Trophoblast cell (in vitro differentiated cells and primary cell): ENCODE measurements around the gene GAS2L1.

Experiments
- DNase-seq, 2 donors: peaks; one replicate each; pipeline ENCODE4 v3.0.0-alpha.2; 2016
- H2AFZ ChIP-seq: 2 replicates; pipeline ENCODE4 v1.6.1; 2013; ENCODE audit warnings: low read length, moderate library complexity, mild to moderate bottlenecking; ENCODE audit not compliant: insufficient read depth, poor library complexity
- H2AK5ac ChIP-seq: 2 replicates; pipeline ENCODE4 v1.6.1; 2013; ENCODE audit warnings: mild to moderate bottlenecking, low read length
- H2BK120ac ChIP-seq: 2 replicates; pipeline ENCODE4 v1.6.1; 2013; ENCODE audit warnings: low read length, mild to moderate bottlenecking, moderate library complexity; ENCODE audit not compliant: insufficient read depth, poor library complexity
- H2BK12ac ChIP-seq: 2 replicates; pipeline ENCODE4 v1.6.1; 2013; ENCODE audit warnings: mild to moderate bottlenecking, low read length, moderate library complexity
- H2BK5ac ChIP-seq: 2 replicates; pipeline ENCODE4 v1.6.1; 2013; ENCODE audit warnings: low read length, low read depth, moderate library complexity, mild to moderate bottlenecking; ENCODE audit not compliant: poor library complexity
- H3K14ac ChIP-seq: 2 replicates; pipeline ENCODE4 v1.6.1; 2013; ENCODE audit warnings: mild to moderate bottlenecking, low read length
- H3K18ac ChIP-seq: 2 replicates; pipeline ENCODE4 v1.6.1; 2013; ENCODE audit warnings: mild to moderate bottlenecking, low read length
- H3K23ac ChIP-seq: 2 replicates; pipeline ENCODE4 v1.6.1; 2013; ENCODE audit warnings: low read length
- H3K27ac ChIP-seq: 2 replicates; pipeline ENCODE4 v1.5.1; 2013; ENCODE audit warnings: low read depth, mild to moderate bottlenecking, inconsistent platforms, low read length, moderate library complexity
- H3K27me3 ChIP-seq: 2 replicates; pipeline ENCODE4 v1.6.1; 2013; ENCODE audit warnings: inconsistent platforms, mild to moderate bottlenecking, low read length, moderate library complexity; ENCODE audit not compliant: insufficient read depth
- H3K36me3 ChIP-seq, 2 experiments: 1 replicate in 1 of 2; 2 replicates in 1 of 2; pipeline ENCODE4 v1.6.1; 2013; ENCODE audit warnings: low read length in 2 of 2, mild to moderate bottlenecking in 2 of 2, moderate library complexity in 1 of 2; ENCODE audit not compliant: insufficient read depth in 2 of 2, control insufficient read depth in 1 of 2
- H3K4ac ChIP-seq: 2 replicates; pipeline ENCODE4 v1.6.1; 2013; ENCODE audit warnings: low read depth, mild to moderate bottlenecking, low read length, moderate library complexity
- H3K4me1 ChIP-seq, 2 experiments: 1 replicate in 1 of 2; 2 replicates in 1 of 2; pipeline ENCODE4 v1.6.1; 2013; ENCODE audit warnings: low read length in 2 of 2, mild to moderate bottlenecking in 2 of 2, moderate library complexity in 1 of 2; ENCODE audit not compliant: insufficient read depth in 2 of 2, control insufficient read depth in 1 of 2
- H3K4me2 ChIP-seq: 2 replicates; pipeline ENCODE4 v1.6.1; 2013; ENCODE audit warnings: inconsistent platforms, mild to moderate bottlenecking, low read length, moderate library complexity
- H3K4me3 ChIP-seq: 2 replicates; pipeline ENCODE4 v1.5.1; 2013; ENCODE audit warnings: mild to moderate bottlenecking, low read depth, low read length, inconsistent platforms
- H3K79me1 ChIP-seq: one replicate; pipeline ENCODE4 v1.6.1; 2013; ENCODE audit warnings: low read length
- H3K79me2 ChIP-seq: 2 replicates; pipeline ENCODE4 v1.6.1; 2013; ENCODE audit warnings: low read length, mild to moderate bottlenecking; ENCODE audit not compliant: control insufficient read depth, insufficient read depth, poor library complexity
- H3K9ac ChIP-seq: 2 replicates; pipeline ENCODE4 v1.6.1; 2013; ENCODE audit warnings: mild to moderate bottlenecking, low read length
- H3K9me3 ChIP-seq: 2 replicates; pipeline ENCODE4 v1.6.1; 2013; ENCODE audit warnings: low read depth, mild to moderate bottlenecking, control low read depth, inconsistent platforms, low read length; ENCODE audit not compliant: insufficient read depth
- H4K12ac ChIP-seq: 2 replicates; pipeline ENCODE4 v1.6.1; 2013; ENCODE audit warnings: low read depth, mild to moderate bottlenecking, low read length, moderate library complexity
- H4K8ac ChIP-seq: 2 replicates; pipeline ENCODE4 v1.6.1; 2013; ENCODE audit warnings: low read depth, mild to moderate bottlenecking, low read length, moderate library complexity
- H4K91ac ChIP-seq: one replicate; pipeline ENCODE4 v1.6.1; 2013; ENCODE audit warnings: low read depth, mild to moderate bottlenecking, low read length, moderate library complexity
- WGBS: extraction: QIAGEN DNeasy Blood & Tissue Kit; methylation state at CpG from one replicate; pipeline ENCODE4 v1.1.7; 2013; ENCODE audit warnings: missing lambda C conversion rate; ENCODE audit not compliant: insufficient read length, insufficient coverage; ENCODE audit errors: extremely low coverage; 5-methylcytosine and 5-hydroxymethylcytosine counted together

The GAS2L1 gene

DNA sequence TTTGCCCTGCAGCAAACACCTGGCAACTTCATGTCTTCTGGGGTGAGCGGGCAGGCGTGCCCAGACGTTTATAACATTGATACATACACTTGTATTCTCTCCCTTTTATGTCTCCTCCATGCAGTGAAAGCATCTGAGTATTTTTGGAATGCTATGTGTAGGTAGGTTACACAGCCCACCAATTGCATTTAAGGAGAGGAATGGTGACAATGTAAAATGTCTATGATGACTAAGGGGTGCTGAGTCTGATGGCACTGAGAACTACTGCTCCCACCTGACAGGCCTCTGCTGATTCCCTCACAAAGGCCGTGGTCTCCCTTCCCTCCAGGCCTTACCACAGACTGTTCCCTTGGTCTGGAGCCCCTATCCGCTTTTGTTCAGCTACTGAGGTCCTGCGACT lies 31.9 kb downstream of the GAS2L1 start:
- Histone ChIP-seq H3K4ac (no peak overlapping the region), H4K91ac (no peak overlapping the region), H3K36me3 (peaks cover 67 to 74% of the 10 kb centered on the region in 2 experiments), H3K4me1 (peaks cover 30 to 34% of the 10 kb centered on the region in 2 experiments), H3K27me3 (no peaks in the 10 kb centered on the region), H2BK12ac (no peak overlapping the region), H3K4me3 (no peak overlapping the region), H3K9ac (no peak overlapping the region), H3K27ac (no peak overlapping the region), H3K9me3 (no peaks in the 10 kb centered on the region), H3K4me2 (no peak overlapping the region), H2BK5ac (no peak overlapping the region), H3K23ac (no peak overlapping the region), H4K8ac (no peak overlapping the region), H2AFZ (no peak overlapping the region), H3K14ac (no peak overlapping the region), H2BK120ac (no peak overlapping the region), H4K12ac (no peak overlapping the region), H3K18ac (no peak overlapping the region), H3K79me1 (peaks cover 16% of the 10 kb centered on the region), H3K79me2 (no peaks in the 10 kb centered on the region), H2AK5ac (no peak overlapping the region)
- peak; percentile 22 to 75 for DNase-seq
- no CpG with 5 or more reads among the region's 6 CpGs for WGBS

DNA sequence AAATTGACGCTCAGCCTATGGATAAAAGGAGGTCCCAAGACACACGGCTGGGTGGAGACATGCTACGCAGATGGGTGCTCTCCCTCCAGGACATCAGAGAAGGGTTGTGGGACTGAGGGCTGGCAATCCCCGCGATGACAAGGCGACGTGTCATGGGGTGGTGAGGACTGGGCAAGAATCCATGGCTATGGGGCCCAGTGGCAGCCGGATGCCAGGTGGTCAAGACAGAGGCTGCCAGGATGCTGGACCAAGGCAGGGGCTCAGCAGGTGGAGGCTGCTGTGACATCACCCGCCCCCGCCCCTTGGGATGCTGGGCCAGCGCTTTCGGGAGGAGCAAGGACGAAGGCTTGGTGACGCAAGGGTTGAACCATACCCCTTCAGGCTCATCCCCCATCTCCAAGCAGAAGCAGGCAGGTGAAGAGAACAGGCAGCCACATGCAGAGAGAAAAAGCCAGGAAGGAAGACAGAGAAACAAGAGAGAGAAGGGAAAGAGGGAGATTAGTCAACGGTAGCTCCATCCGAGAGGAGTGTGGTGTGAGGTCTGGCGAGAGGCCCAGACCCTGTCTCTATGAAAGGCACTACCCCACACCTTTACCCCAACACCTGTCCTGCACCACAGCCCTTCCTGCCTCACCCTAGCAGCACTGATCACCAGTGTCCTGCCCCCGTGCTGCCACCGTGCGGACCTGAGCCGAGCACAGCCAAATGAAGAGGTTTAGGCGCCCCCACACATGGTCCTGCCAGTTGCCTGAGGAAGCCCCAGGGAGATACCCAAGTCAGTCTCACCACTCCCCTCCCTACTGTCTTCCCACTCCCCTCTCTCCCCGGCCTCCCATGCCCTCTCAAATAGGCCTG lies 33.2 kb downstream of the GAS2L1 start:
- H2AFZ ChIP-seq: no peak overlapping the region
- no peak overlapping the region for H2BK5ac ChIP-seq
- H3K79me1 ChIP-seq: peaks cover 19% of the 10 kb centered on the region
- H4K91ac ChIP-seq: no peak overlapping the region
- no peak overlapping the region for H3K4ac ChIP-seq
- H2AK5ac ChIP-seq: no peak overlapping the region
- H3K36me3 ChIP-seq: peaks cover 60 to 65% of the 10 kb centered on the region in 2 experiments
- H3K18ac ChIP-seq: no peak overlapping the region
- H3K4me2 ChIP-seq: no peak overlapping the region
- H3K9ac ChIP-seq: no peak overlapping the region
- H4K12ac ChIP-seq: no peak overlapping the region
- no peak overlapping the region for H2BK120ac ChIP-seq
- H3K4me3 ChIP-seq: no peak overlapping the region
- H4K8ac ChIP-seq: no peak overlapping the region
- no peak for DNase-seq
- peaks cover 38 to 40% of the 10 kb centered on the region in 2 experiments for H3K4me1 ChIP-seq
- H3K27me3 ChIP-seq: no peaks in the 10 kb centered on the region
- no CpG with 5 or more reads among the region's 23 CpGs for WGBS
- H3K9me3 ChIP-seq: no peaks in the 10 kb centered on the region
- no peak overlapping the region for H3K27ac ChIP-seq
- no peaks in the 10 kb centered on the region for H3K79me2 ChIP-seq
- no peak overlapping the region for H3K23ac ChIP-seq
- H3K14ac ChIP-seq: no peak overlapping the region
- no peak overlapping the region for H2BK12ac ChIP-seq

DNA sequence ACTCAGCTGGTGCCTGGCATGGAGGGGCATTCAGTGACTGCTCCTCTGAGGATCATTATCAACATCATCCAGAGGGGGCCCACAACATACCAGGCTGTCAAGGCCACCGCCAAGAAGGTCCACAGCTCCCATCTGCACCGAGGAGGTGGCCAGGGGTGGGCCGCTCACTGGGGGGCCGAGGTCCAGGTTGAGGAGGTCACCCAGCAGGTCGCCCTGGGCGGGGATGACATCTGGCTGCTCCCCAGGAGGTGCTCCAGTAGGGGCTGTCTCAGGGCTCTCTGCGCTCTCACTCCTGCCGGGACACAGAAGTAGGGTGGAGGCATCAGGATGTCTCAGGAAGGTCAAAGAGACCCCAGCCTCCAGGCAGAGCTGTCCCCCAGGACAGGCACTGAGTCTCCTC lies 34.1 kb downstream of the GAS2L1 start:
- Histone ChIP-seq H4K8ac (no peak overlapping the region), H3K23ac (no peak overlapping the region), H3K4me2 (no peak overlapping the region), H2BK5ac (no peak overlapping the region), H3K4me1 (peaks cover 40 to 43% of the 10 kb centered on the region in 2 experiments), H3K9me3 (no peaks in the 10 kb centered on the region), H3K9ac (no peak overlapping the region), H2AK5ac (no peak overlapping the region), H3K4ac (no peak overlapping the region), H4K91ac (peak overlapping the region; percentile 20), H3K27me3 (no peaks in the 10 kb centered on the region), H3K27ac (no peak overlapping the region), H3K18ac (peak overlapping the region; percentile 9), H3K14ac (no peak overlapping the region), H3K79me2 (no peaks in the 10 kb centered on the region), H3K36me3 (peaks cover 54 to 62% of the 10 kb centered on the region in 2 experiments), H2BK120ac (no peak overlapping the region), H2BK12ac (no peak overlapping the region), H3K79me1 (peaks cover 19% of the 10 kb centered on the region), H3K4me3 (no peak overlapping the region), H2AFZ (no peak overlapping the region), H4K12ac (no peak overlapping the region)
- WGBS: no CpG with 5 or more reads among the region's 8 CpGs
- DNase-seq: no peak

- Histone ChIP-seq H2AFZ (no peak overlapping the region), H4K8ac (no peak overlapping the region), H2BK5ac (peak overlapping the region; percentile 3), H3K27ac (no peak overlapping the region), H3K9me3 (no peaks in the 10 kb centered on the region), H3K14ac (no peak overlapping the region), H2BK12ac (peak overlapping the region; percentile 23), H3K4me1 (peaks cover 42 to 48% of the 10 kb centered on the region in 2 experiments), H3K23ac (no peak overlapping the region), H3K27me3 (no peaks in the 10 kb centered on the region), H3K4me2 (no peak overlapping the region), H2BK120ac (no peak overlapping the region), H3K36me3 (peaks cover 48 to 55% of the 10 kb centered on the region in 2 experiments), H3K9ac (no peak overlapping the region), H4K91ac (peak overlapping the region; percentile 20), H4K12ac (no peak overlapping the region), H3K18ac (peak overlapping the region; percentile 31), H3K4ac (no peak overlapping the region), H3K79me2 (no peaks in the 10 kb centered on the region), H3K4me3 (no peak overlapping the region), H3K79me1 (peaks cover 19% of the 10 kb centered on the region), H2AK5ac (no peak overlapping the region)
- peak; percentile 87 to 91 for DNase-seq
- no CpG with 5 or more reads among the region's 25 CpGs for WGBS
These were observed 34.8 kb downstream of the GAS2L1 start for GRCh38 chr22:29341056-29341848.
